ENCODE data around the gene C16orf92. TPM values are rescaled to one million over a fixed set of nuclear protein-coding genes. Genes with fewer than 3 reads are reported as not detected.

The C16orf92 gene
- total and polyA plus RNA-seq, 2 of the 8 experiments (the other 6 are each of a cell fraction or from before 2014, with no cell fraction given): not detected

- 94% methylated on average over 27 of the region's 28 CpGs; no CpG with 5 or more reads in 1 of the 2 experiments for WGBS, 2 experiments (ENCODE audit: extremely low coverage in 1 of 2, insufficient coverage in 1 of 2, insufficient read length in 1 of 2, insufficient replicate concordance in 2 of 2, low coverage in 1 of 2, low lambda C conversion rate in 2 of 2, missing lambda C conversion rate in 1 of 2)
- no peak overlapping the region for H4K91ac ChIP-seq (replicated peaks; ENCODE audit: insufficient read length, low read length)
- H3K27ac ChIP-seq (ENCODE audit: low read depth, low read length): no peak overlapping the region
- no peak overlapping the region for H2AFZ ChIP-seq (ENCODE audit: low read length)
- FAIRE-seq (no peak), DNase-seq (ENCODE audit: low read depth in 1 of 2, low spot score in 2 of 2) (no peak)
- no peak overlapping the region for H2BK12ac ChIP-seq (ENCODE audit: low read depth, low read length)
- ChIA-PET CTCF (ENCODE audit: partially characterized antibody) (interaction anchor here (1.2 to 1.8 kb wide), 3 partner anchors 10 to 46 kb away, joined by 4 to 7 read pairs (median 7); no protein-coding TSS in a partner anchor), POLR2A (ENCODE audit: partially characterized antibody) (interaction anchor here (0.9 to 2.7 kb wide), 6 partner anchors 9 to 84 kb away, joined by 3 to 14 read pairs (median 4); partner anchors contain the start of gene TAOK2)
- H2BK20ac ChIP-seq (ENCODE audit: low read length): no peak overlapping the region
- no peak overlapping the region for H4K8ac ChIP-seq (ENCODE audit: extremely low read depth, insufficient read depth, low read length)
- no peak overlapping the region for H3K4me3 ChIP-seq (ENCODE audit: extremely low read depth in 1 of 4, insufficient read depth in 2 of 4, low read depth in 3 of 4, low read length in 4 of 4)
- no peaks in the 10 kb centered on the region for H3K27me3 ChIP-seq (replicated peaks in 1 of 4; ENCODE audit: control insufficient read depth in 3 of 4, extremely low read depth in 1 of 4, insufficient read depth in 3 of 4, low read length in 3 of 4)
- no peaks in the 10 kb centered on the region for H4K20me1 ChIP-seq (replicated peaks in 1 of 2; ENCODE audit: control insufficient read depth in 1 of 2, insufficient read depth in 2 of 2, low read length in 2 of 2)
- H3K36me3 ChIP-seq (ENCODE audit: control insufficient read depth in 2 of 4, insufficient read depth in 4 of 4, low read length in 3 of 4): peaks cover 12 to 66% (median 51%) of the 10 kb centered on the region in 4 experiments
- H3K79me1 ChIP-seq (ENCODE audit: low read depth, low read length): no peaks in the 10 kb centered on the region
- H3K56ac ChIP-seq (replicated peaks; ENCODE audit: insufficient read length, low read depth, low read length): no peak overlapping the region
- H3K9me3 ChIP-seq (ENCODE audit: insufficient read depth in 2 of 2, low read depth in 1 of 2, low read length in 1 of 2): no peaks in the 10 kb centered on the region
- H3K14ac ChIP-seq (ENCODE audit: insufficient read length): no peak overlapping the region
- H2BK120ac ChIP-seq (replicated peaks; ENCODE audit: low read depth, low read length): no peak overlapping the region
- H3K4me2 ChIP-seq (ENCODE audit: insufficient read depth in 1 of 2, low read depth in 2 of 2, low read length in 2 of 2): no peak overlapping the region
- no peak overlapping the region for H3K4ac ChIP-seq (replicated peaks; ENCODE audit: insufficient read length, low read depth, low read length)
- no peaks in the 10 kb centered on the region for H3K79me2 ChIP-seq (ENCODE audit: control insufficient read depth in 1 of 2, insufficient read depth in 2 of 2, low read length in 2 of 2)
- H3K9ac ChIP-seq (replicated peaks in 1 of 4; ENCODE audit: extremely low read depth in 1 of 4, low read depth in 3 of 4, low read length in 3 of 4): no peak overlapping the region
- no peaks in the 10 kb centered on the region for H3K23me2 ChIP-seq (ENCODE audit: low read depth, low read length)
- H4K5ac ChIP-seq (ENCODE audit: insufficient read length, low read depth, low read length): no peak overlapping the region
- no peak overlapping the region for H2BK5ac ChIP-seq (ENCODE audit: low read depth, low read length)
- no peak overlapping the region for H2BK15ac ChIP-seq (ENCODE audit: low read length)
- no peaks in the 10 kb centered on the region for H3K4me1 ChIP-seq (replicated peaks in 1 of 4; ENCODE audit: control insufficient read depth in 3 of 4, insufficient read depth in 4 of 4, low read length in 3 of 4)
- TF ChIP-seq SP2 (IDR thresholded peaks at IDR 0.05; ENCODE audit: low read length) (no peak), GABPA (IDR thresholded peaks at IDR 0.05; ENCODE audit: borderline replicate concordance, insufficient read depth, low read length) (no peak), GTF2F1 (IDR thresholded peaks at IDR 0.05; ENCODE audit: borderline replicate concordance, low read depth, low read length) (no peak), BCL11A (IDR thresholded peaks at IDR 0.05; ENCODE audit: low read depth in 2 of 2, low read length in 2 of 2) (no peak), MAX (IDR thresholded peaks at IDR 0.05) (no peak), SP4 (IDR thresholded peaks at IDR 0.05; ENCODE audit: low read length) (no peak), FOSL1 (IDR thresholded peaks at IDR 0.05; ENCODE audit: insufficient read depth, low read depth, low read length) (no peak), CREB1 (IDR thresholded peaks at IDR 0.05) (no peak), MAFK (IDR thresholded peaks at IDR 0.05; ENCODE audit: low read depth, low read length) (no peak), SAP30 (IDR thresholded peaks at IDR 0.05; ENCODE audit: insufficient read depth, insufficient replicate concordance, low read length) (no peak), SP1 (IDR thresholded peaks at IDR 0.05; ENCODE audit: low read depth, low read length) (no peak), TAF1 (IDR thresholded peaks at IDR 0.05; ENCODE audit: low read depth, low read length) (no peak), CTBP2 (IDR thresholded peaks at IDR 0.05; ENCODE audit: borderline replicate concordance, insufficient read depth, insufficient read length, low read length) (no peak)
- H3K18ac ChIP-seq (ENCODE audit: extremely low read depth, low read length): no peak overlapping the region
- H3K23ac ChIP-seq (ENCODE audit: insufficient read length): no peak overlapping the region
- no peak overlapping the region for H2AK5ac ChIP-seq (ENCODE audit: low read depth, low read length)
Observed at GRCh38 chr16:29985271-29985811, 37.7 kb upstream of the C16orf92 start.

Data from H1 (cell line).